IMR-90 (cell line): ENCODE data around the gene RTN1. TPM values are rescaled to one million over a fixed set of nuclear protein-coding genes. Genes with fewer than 3 reads are reported as not detected.

ENCODE experiments used
- ATAC-seq: fragments of 200-7000 bp; cut with Tn5 transposase; 2 replicates; pipeline ENCODE4 v1.9.1; 2020; ENCODE audit warnings: low read depth, mild to moderate bottlenecking, moderate library complexity
- BruUV-seq: library from RNA; stranded (reverse); fragments of 400-500 nt; replicated peaks from 2 replicates; lab custom pipeline; 2021; lab: Mats Ljungman, UMichigan
- CTCF ChIA-PET: fragments of 300-600 bp; formaldehyde crosslinking; extraction: SDS; loops from one replicate; lab custom pipeline; 2021; ENCODE audit warnings: antibody characterized with exemption; lab: Yijun Ruan, JAX
- POLR2A ChIA-PET: fragments of 300-600 bp; sonication (Branson Sonifier 250); formaldehyde crosslinking; loops from one replicate; lab custom pipeline; 2022; ENCODE audit warnings: antibody characterized with exemption; ENCODE audit not compliant: unreplicated experiment; lab: Charles Lee
- DNase-seq: peaks from one replicate; pipeline ENCODE4 v3.0.0; 2013
- H2AFZ ChIP-seq: replicated peaks from 2 replicates; pipeline ENCODE3; 2013; ENCODE audit warnings: low read length, mild to moderate bottlenecking; ENCODE audit not compliant: poor library complexity
- H2AK5ac ChIP-seq: 2 replicates; pipeline ENCODE4 v1.6.1; 2013; ENCODE audit warnings: low read depth, low read length, inconsistent platforms
- H2AK9ac ChIP-seq: replicated peaks from 2 replicates; pipeline ENCODE3; 2013; ENCODE audit warnings: mild to moderate bottlenecking, low read depth, low read length, moderate library complexity; ENCODE audit not compliant: poor library complexity
- H2BK120ac ChIP-seq: 2 replicates; pipeline ENCODE4 v1.6.1; 2013; ENCODE audit warnings: low read depth, low read length, inconsistent platforms
- H2BK15ac ChIP-seq: 3 replicates; pipeline ENCODE4 v1.6.1; 2013; ENCODE audit warnings: low read depth, low read length, inconsistent platforms
- H2BK20ac ChIP-seq: 2 replicates; pipeline ENCODE4 v1.6.1; 2013; ENCODE audit warnings: low read depth, mild to moderate bottlenecking, inconsistent platforms, low read length, moderate library complexity
- H2BK5ac ChIP-seq: 2 replicates; pipeline ENCODE4 v1.6.1; 2013; ENCODE audit warnings: mild to moderate bottlenecking, low read depth, low read length, inconsistent platforms; ENCODE audit not compliant: poor library complexity, severe bottlenecking
- H3K14ac ChIP-seq: replicated peaks from 2 replicates; pipeline ENCODE4 v1.6.1; 2013; ENCODE audit warnings: low read depth, low read length, inconsistent platforms
- H3K18ac ChIP-seq: 2 replicates; pipeline ENCODE4 v1.6.1; 2013; ENCODE audit warnings: low read depth, low read length, control low read depth
- H3K23ac ChIP-seq: 2 replicates; pipeline ENCODE4 v1.6.1; 2013; ENCODE audit warnings: low read depth, low read length, inconsistent platforms
- H3K27ac ChIP-seq: 2 replicates; pipeline ENCODE4 v1.5.1; 2013; ENCODE audit warnings: mild to moderate bottlenecking, control low read depth, low read length; ENCODE audit not compliant: insufficient read depth
- H3K27me3 ChIP-seq: 2 replicates; pipeline ENCODE4 v1.6.1; 2013; ENCODE audit warnings: low read length; ENCODE audit not compliant: control insufficient read depth, insufficient read depth
- H3K36me3 ChIP-seq: 2 replicates; pipeline ENCODE4 v1.6.1; 2013; ENCODE audit warnings: low read length, mixed read lengths; ENCODE audit not compliant: control insufficient read depth, insufficient read depth
- H3K4ac ChIP-seq: 2 replicates; pipeline ENCODE4 v1.6.1; 2013; ENCODE audit warnings: low read depth, low read length, inconsistent platforms
- H3K4me1 ChIP-seq: 2 replicates; pipeline ENCODE4 v1.6.1; 2013; ENCODE audit warnings: low read length, mixed read lengths; ENCODE audit not compliant: control insufficient read depth, insufficient read depth
- H3K4me2 ChIP-seq: 2 replicates; pipeline ENCODE4 v1.6.1; 2013; ENCODE audit warnings: low read depth, mild to moderate bottlenecking, control low read depth, low read length, moderate library complexity
- H3K4me3 ChIP-seq: 2 replicates; pipeline ENCODE4 v1.5.1; 2013; ENCODE audit warnings: low read depth, mild to moderate bottlenecking, control low read depth, low read length, moderate library complexity; ENCODE audit not compliant: insufficient read depth
- H3K56ac ChIP-seq: 2 replicates; pipeline ENCODE4 v1.6.1; 2013; ENCODE audit warnings: low read length, inconsistent platforms; ENCODE audit not compliant: insufficient read depth; ENCODE audit errors: extremely low read depth
- H3K79me1 ChIP-seq, 2 experiments: 2 replicates each; pipeline ENCODE4 v1.6.1; 2013; ENCODE audit warnings: low read length in 2 of 2, inconsistent platforms in 1 of 2, low read depth in 1 of 2
- H3K9ac ChIP-seq: 2 replicates; pipeline ENCODE4 v1.6.1; 2013; ENCODE audit warnings: low read depth, low read length, control low read depth
- H3K9me1 ChIP-seq: 2 replicates; pipeline ENCODE4 v1.6.1; 2013; ENCODE audit warnings: low read length, inconsistent platforms; ENCODE audit not compliant: insufficient read depth
- H3K9me3 ChIP-seq: 2 replicates; pipeline ENCODE4 v1.6.1; 2013; ENCODE audit warnings: low read length; ENCODE audit not compliant: control insufficient read depth, insufficient read depth
- H4K20me1 ChIP-seq: 2 replicates; pipeline ENCODE4 v1.6.1; 2013; ENCODE audit warnings: low read length, inconsistent platforms; ENCODE audit not compliant: insufficient read depth
- H4K5ac ChIP-seq: 2 replicates; pipeline ENCODE4 v1.6.1; 2013; ENCODE audit warnings: mild to moderate bottlenecking, low read depth, low read length, control low read depth
- H4K8ac ChIP-seq, 2 experiments: 2 replicates each; pipeline ENCODE4 v1.6.1; 2013; ENCODE audit warnings: low read depth in 2 of 2, low read length in 2 of 2, control low read depth in 1 of 2, inconsistent platforms in 1 of 2
- H4K91ac ChIP-seq: 2 replicates; pipeline ENCODE4 v1.6.1; 2013; ENCODE audit warnings: low read depth, low read length, inconsistent platforms; ENCODE audit not compliant: insufficient read depth
- CTCF ChIP-seq: conservative IDR thresholded peaks from 2 replicates; pipeline ENCODE4 v1.5.1; 2012; ENCODE audit warnings: mild to moderate bottlenecking, low read depth, low read length, improper control_type of control experiment
- MAFK ChIP-seq: IDR thresholded peaks from 2 replicates; pipeline ENCODE4 v1.6.1; 2012; ENCODE audit warnings: low read depth, low read length, improper control_type of control experiment
- RAD21 ChIP-seq: IDR thresholded peaks from 2 replicates; pipeline ENCODE4 v1.6.1; 2012; ENCODE audit warnings: low read length, improper control_type of control experiment
- WGBS, 2 experiments: methylation state at CpG; one replicate each; pipeline versions ENCODE4 v1.1.5 to v1.1.7; 2013; ENCODE audit warnings: missing lambda C conversion rate in 2 of 2; ENCODE audit not compliant: insufficient read length in 1 of 2; ENCODE audit errors: extremely low coverage in 2 of 2; 5-methylcytosine and 5-hydroxymethylcytosine counted together
- dilution Hi-C: fragments of 300-500 bp; cut with HindIII; formaldehyde crosslinking; loops from one replicate; pipeline ENCODE4 v1.14.3; 2018; ENCODE audit warnings: low sequenced_read_pairs; ENCODE audit not compliant: unreplicated experiment
- in situ Hi-C: fragments of 300-500 bp; cut with MboI; formaldehyde crosslinking; loops from 3 replicates; pipeline ENCODE4 v1.14.3; 2019; ENCODE audit warnings: low sequenced_read_pairs, inconsistent platforms, mixed read lengths
- intact Hi-C: fragments of 100-400 bp; cut with micrococcal nuclease; formaldehyde crosslinking; loops from 2 replicates; pipeline ENCODE4 v1.10.0; 2022
- polyA plus RNA-seq, 3 experiments: library from polyadenylated mRNA; depleted of rRNA; stranded (reverse); fragments of >200 nt; gene quantifications; 2 replicates each; pipeline ENCODE4 v1.2.3, GENCODE V29; 2012; ENCODE audit warnings: low replicate concordance in 1 of 3
- total RNA-seq: library from RNA; depleted of rRNA; stranded (reverse); fragments of >200 nt; gene quantifications from 2 replicates; pipeline ENCODE4 v1.2.3, GENCODE V29; 2012

Gene RTN1
- total and polyA plus RNA-seq, 2 of the 4 experiments (the other 2 are of a cell fraction): 0.18 to 0.46 TPM

GRCh38 chr14:59632381-59632780 is 238.2 kb downstream of the RTN1 start:
- Histone ChIP-seq H3K9ac (no peak overlapping the region), H3K4me2 (no peak overlapping the region), H2BK5ac (no peak overlapping the region), H2BK20ac (no peak overlapping the region), H3K9me3 (no peaks in the 10 kb centered on the region), H2BK15ac (no peak overlapping the region), H3K4me1 (no peaks in the 10 kb centered on the region), H3K56ac (no peak overlapping the region), H3K36me3 (no peaks in the 10 kb centered on the region), H4K91ac (no peak overlapping the region), H4K5ac (no peak overlapping the region), H3K4me3 (no peak overlapping the region), H2BK120ac (no peak overlapping the region), H3K23ac (no peak overlapping the region), H3K9me1 (no peaks in the 10 kb centered on the region), H3K79me1 (no peaks in the 10 kb centered on the region), H3K4ac (no peak overlapping the region), H3K14ac (no peak overlapping the region), H3K27me3 (peaks cover 11% of the 10 kb centered on the region), H2AK5ac (no peak overlapping the region), H2AK9ac (no peak overlapping the region), H2AFZ (no peak overlapping the region), H3K18ac (no peak overlapping the region), H4K20me1 (no peaks in the 10 kb centered on the region), H3K27ac (no peak overlapping the region), H4K8ac (no peak overlapping the region)
- ATAC-seq (peak; percentile 46; the same call in 1 of the 2 replicates), DNase-seq (peak; percentile 6)
- TF ChIP-seq RAD21: peak; percentile 53
- peak; percentile 38 for TF ChIP-seq CTCF
- no peak for TF ChIP-seq MAFK
- no CpG with 5 or more reads among the region's 3 CpGs for WGBS, 2 experiments
- intact Hi-C loops: loop anchor here (1.0 to 2.0 kb wide), 3 partner anchors 56 to 552 kb away; no protein-coding TSS in a partner anchor
- ChIA-PET POLR2A (no interaction called here), CTCF (interaction anchor here (0.8 to 1.2 kb wide), 4 partner anchors 11 to 551 kb away, joined by 3 to 4 read pairs (median 3); no protein-coding TSS in a partner anchor)
- dilution Hi-C loops: no loop called here
- in situ Hi-C loops: no loop called here
- no TSS peak for BruUV-seq
